Stimulated activated CD4-positive, alpha-beta T cell treated with anti-CD3 and anti-CD28 coated beads, Interleukin-2, amount 100 ng/mL, for 48 hours (primary cell): Measurements from ENCODE around the gene PPP1R12C.
A peak's percentile ranks its signal among the peaks of the same experiment; 100 is the strongest.

Source experiments
- DNase-seq, 2 donors: peaks; one replicate each; pipeline ENCODE4 v3.0.0-alpha.2; 2020

The PPP1R12C gene

DNA sequence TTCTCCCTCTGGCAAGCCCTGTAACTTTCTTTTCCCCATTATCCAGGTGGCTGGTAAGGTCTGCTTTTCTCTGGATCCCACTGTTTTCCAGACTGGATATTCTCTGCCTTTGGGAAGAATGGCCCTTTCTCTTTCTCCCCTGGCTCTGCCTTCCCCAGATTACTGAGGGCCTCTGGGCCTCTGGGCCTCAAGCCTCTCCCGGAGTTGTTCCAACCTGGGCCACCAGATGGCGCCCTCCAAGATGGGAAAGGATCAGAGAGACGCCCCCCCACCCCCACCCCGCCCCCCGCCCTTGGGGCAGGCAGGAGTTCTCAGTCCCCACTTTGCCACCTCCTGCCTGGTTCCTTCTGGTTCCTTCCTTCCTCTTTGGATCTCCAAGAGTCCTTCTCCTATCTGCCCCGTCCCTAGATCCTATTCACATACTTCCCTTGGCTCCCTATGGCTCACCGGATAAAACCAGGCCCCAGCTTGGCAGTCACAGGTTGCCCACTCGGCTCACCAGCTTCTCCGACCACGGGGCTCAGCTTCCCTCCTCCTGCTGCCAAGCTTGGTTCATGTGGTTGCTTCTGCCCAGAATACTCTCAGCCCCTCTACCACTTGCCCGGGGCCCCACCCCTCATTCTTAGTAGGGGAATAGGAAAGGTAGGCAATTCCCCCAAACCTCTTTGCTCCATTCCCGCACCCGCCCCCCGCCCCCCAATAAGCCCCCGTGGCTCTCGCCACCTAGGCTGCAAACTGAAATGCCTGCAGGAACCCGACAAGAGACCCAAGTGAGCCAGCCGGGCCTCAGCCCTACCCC, 28.7 kb downstream of the PPP1R12C start:
- DNase-seq: peak; percentile 86 to 87

DNA sequence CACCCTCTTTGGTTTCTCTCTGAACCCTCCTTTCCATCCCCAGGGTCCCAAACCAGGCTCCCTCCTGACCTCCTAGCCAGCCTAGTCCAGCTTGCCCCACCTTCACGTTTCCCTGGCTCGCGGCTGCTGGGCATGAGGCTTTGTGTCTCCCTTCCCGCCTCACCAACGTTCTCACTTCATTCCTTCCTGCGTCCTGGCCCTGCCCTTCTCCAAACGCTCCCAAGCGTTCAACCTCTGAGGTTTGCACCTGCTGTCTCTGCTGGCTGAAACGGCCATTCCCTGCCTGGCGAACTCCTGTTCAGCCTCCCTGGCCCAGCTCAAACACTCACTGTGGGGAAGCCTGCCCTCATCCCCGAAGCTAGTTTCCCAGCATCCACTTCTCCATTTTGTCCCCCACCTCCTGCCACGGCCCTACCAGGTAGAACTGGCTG, 29.4 kb downstream of the PPP1R12C start:
- DNase-seq: no peak

DNA sequence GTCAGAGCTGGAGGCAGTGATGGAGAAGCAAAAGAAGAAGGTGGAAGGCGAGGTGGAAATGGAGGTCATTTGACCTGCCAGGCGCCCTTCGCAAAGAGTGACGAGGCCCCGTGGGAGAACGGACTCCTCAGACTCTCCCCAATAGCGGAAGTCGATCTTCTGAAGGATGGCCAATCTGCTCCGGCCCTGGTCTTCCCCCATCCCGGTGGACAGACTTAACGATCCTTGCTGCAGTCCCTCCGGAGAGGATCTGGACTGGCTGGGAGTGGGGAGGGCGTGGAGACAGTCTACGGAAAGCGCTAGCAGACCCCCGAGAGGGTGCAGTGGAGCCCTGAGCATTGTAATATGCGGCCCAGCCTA, 29.9 kb downstream of the PPP1R12C start:
- no peak for DNase-seq

GRCh38 chr19:55086730-55087541, 30.5 kb downstream of the PPP1R12C start:
- DNase-seq: peak in 1 of 2 donors; percentile 47

DNA sequence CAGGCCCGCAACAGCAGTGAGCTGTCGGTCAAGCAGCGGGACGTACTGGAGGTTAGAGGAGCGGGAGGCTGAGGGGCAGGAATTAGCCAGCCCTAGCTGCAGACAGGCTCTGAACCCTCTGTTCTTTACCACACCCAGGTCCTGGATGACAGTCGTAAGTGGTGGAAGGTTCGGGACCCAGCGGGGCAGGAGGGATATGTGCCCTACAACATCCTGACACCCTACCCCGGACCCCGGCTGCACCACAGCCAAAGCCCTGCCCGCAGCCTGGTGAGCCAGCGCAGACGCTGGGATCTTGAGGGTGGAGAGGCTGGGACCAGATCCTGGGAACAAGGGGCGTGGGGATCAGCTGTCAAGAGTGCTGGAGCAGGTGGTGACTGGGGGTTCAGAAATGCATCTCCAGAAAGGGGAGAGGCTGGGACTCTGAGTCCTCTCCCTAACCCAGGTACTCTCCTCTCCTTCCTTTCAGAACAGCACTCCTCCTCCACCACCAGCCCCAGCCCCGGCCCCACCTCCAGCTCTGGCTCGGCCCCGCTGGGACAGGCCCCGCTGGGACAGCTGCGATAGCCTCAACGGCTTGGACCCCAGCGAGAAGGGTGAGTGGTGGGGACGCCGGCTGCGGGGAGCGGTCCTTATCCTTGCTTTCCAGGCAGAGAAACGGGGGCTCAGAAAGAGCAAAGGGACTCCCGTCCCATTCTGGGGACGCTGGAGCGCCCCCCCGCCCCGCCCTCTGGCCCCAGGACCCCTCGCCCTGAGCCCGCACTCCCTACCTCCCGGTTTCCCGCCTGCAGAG, 31.3 kb downstream of the PPP1R12C start:
- DNase-seq: no peak

- no peak for DNase-seq
Observed at GRCh38 chr19:55084416-55084815, 33.0 kb downstream of the PPP1R12C start.

DNA sequence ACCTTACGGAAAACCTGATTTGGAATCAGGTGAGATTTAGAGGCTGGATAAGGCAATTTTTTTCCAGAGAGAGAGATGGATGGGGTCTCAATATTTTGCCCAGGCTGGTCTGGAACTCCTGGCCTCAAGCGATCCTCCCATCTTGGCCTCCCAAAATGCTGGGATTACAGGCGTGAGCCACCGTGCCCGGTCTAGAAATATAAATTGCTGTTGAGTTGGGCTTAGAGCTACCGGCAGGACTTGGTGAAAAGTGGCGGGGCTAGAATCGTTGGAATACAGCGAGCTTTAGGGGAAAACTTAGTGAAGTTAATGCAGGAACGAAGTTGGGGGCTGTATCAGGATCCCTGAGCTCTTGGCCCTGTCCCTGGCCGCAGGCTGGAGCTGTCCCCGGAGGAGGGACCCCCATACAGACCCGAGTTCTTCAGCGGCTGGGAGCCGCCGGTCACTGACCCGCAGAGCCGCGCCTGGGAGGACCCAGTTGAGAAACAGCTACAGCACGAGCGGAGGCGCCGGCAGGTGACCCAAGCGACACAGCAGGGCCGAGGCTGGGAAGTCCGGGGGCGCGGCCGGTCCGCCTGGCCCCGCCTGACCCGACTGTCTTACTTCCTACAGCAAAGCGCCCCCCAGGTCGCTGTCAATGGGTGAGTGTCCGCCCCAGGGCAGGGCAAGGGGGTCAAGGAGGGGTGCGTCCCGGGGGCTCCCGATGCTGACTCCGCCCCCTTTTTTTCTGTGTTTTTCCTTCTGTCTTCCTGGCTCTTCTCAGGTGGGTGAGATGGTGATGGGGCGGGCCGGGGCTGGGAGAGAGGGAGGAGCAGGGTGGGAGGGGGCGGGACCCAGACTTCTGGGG, 34.2 kb downstream of the PPP1R12C start:
- no peak for DNase-seq

GRCh38 chr19:55082020-55082851, 35.2 kb downstream of the PPP1R12C start:
- no peak for DNase-seq

GRCh38 chr19:55081770-55082019, 35.7 kb downstream of the PPP1R12C start:
- DNase-seq: no peak

DNA sequence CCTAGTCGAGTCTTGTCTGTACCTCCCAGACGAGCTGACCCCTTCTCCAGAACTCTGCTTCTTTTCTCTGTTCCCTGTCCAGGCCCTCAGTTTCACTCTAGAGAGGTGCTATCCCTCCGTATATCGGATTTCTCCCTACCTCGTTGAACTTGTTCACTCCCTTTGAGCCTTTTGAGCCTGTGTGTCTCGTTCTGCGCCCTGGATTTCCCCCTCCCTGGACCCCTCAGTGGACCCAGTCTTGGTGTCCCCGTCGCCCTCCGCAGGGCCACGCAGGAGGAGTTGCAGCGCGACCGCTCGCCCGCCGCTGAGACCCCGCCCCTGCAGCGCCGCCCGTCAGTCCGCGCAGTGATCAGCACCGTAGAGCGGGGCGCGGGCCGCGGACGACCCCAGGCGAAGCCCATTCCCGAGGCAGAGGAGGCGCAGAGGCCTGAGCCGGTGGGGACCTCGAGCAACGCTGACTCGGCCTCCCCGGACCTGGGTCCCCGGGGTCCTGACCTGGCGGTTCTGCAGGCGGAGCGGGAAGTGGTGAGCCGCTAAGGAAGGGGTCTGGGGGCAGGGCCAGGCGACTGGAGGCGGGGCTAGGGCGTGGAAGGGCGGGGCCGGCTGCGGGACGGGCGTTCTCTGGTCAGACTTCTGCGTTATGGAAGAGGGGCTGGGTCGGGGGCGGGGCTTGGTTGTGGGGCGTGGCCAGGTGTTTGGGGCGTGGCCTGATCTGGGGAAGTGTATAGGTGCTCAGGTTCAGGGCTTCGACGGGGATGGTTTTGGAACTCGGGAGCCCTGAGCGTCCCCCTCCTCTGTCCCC, 36.3 kb downstream of the PPP1R12C start:
- peak; percentile 81 to 90 for DNase-seq

DNA sequence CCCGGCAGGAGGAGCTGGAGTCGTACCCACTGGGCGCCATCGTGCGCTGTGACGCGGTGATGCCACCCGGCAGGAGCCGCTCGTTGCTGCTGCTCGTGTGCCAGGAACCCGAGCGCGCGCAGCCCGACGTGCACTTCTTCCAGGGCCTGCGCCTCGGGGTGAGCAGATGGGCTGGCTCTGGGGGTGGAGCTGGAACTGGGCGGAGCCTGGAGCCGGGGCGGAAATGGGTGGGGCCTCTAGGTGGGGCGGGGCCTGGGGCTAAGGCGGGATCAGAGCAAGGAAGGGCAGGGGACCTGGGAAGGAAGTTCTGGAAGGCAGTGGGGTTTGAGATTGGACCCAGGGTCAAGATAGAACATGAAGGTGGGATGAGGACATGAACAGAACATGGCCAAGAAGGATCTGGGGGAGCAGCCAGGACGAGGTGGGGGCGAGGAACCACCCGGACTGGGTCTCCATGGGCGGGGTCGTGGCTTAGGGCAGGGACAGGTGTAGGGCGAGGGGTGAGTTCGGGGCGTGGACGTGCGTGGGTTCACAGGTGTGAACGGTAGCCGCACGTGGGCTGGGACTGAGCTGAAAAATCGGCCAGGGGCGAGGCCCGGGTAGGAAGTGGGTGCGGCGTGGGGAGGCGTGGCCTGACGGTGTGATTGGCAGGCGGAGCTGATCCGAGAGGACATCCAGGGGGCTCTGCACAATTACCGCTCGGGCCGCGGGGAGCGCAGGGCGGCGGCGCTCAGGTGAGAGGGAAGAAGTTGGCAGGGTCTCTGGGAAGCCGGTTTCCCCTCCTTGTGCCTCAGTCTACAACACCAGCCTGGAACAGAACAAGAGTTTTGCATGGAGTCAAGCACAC, 37.1 kb downstream of the PPP1R12C start:
- peak; percentile 57 to 73 for DNase-seq

DNA sequence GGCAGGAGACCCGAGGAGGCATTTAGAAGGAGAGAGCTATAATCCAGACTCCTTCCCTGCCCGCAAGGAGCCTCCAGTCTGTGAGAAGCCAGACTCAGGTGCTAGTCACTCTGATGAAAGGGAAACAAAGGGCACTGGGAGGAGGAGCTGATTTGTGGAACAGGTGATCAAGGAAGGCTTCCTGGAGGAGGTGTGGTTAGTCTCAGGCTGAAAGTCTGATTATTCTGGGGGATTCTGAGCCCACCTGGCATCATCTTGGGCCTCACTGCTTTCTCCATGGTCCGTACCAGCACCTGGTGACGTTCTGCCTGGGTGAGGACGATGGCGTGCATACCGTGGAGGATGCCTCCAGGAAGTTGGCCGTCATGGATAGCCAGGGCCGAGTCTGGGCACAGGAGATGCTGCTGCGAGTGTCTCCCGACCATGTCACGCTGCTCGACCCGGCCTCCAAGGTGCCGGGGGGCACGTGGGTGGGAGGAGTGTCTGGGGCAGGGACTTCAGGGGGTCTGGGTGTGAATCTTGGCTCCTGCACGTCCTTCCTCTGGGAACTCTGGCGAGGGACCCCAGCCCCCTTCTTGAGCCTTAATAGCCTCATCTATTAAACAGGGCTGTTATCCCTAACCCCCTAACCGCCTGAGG, 37.9 kb downstream of the PPP1R12C start:
- DNase-seq: no peak

DNA sequence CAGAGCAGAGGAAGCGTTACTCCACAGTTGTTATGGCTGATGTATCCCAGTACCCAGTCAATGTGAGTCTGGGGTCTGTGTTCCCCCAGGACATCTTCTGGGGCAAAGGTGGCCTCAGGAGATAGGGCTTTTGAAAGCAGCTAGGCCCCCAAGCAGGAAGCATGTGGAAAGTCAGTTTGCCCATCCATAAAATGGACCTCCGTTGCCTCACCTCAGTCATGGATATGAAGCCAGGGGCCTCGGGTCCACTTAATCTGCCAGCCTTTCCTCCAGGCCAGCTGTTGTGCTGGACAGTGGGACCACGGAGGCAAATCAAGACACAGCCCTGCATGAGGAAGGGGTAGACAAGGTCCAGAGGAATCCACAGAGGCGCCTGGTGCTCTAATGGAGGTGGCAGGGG, 38.4 kb downstream of the PPP1R12C start:
- DNase-seq: no peak

DNA sequence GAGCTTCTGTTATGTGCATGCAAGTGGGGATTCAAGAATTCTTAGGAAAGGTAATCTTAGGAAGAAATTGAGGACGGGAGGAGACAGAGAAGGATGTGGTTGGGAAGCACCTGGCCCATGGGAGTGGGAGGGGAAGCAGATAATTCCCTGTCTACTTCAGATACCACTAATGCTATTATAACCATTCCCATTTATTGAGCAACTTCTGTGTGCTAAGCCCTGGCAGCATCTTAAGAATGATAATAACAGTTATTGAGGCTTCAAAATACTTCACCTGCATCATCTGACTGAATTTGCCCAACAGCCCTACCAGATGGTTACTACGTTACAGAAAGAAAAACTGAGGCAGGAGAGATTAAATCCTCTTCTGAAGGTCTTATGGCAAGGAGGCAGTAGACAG, 40.3 kb downstream of the PPP1R12C start:
- DNase-seq: no peak

DNA sequence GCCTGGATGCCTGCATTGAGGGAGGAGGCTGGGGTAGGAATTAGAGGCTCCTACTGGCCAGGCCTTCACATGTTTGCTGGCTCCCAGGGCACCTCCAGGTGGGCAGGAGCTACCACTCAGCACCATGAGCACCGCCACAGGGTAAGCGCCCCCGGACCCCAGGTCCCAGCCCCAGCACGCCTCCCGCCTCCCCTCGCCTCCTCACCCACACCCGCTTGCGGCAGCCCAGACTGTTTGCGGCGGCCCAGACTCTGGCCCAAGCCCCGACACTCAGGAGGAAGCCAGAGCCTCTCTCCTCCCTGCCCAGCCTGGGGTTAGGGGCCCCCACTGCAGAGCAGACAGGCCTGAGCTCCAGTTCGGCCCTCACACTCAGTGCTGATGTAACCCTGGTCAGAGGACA, 41.1 kb downstream of the PPP1R12C start:
- no peak for DNase-seq

GRCh38 chr19:55075371-55075998, 42.0 kb downstream of the PPP1R12C start, which contains the start of gene EPS8L1:
EPS8L1 (plus strand) TSS chr19:55075869; CDS start chr19:55076445, 576 bp downstream.
- no peak for DNase-seq

DNA sequence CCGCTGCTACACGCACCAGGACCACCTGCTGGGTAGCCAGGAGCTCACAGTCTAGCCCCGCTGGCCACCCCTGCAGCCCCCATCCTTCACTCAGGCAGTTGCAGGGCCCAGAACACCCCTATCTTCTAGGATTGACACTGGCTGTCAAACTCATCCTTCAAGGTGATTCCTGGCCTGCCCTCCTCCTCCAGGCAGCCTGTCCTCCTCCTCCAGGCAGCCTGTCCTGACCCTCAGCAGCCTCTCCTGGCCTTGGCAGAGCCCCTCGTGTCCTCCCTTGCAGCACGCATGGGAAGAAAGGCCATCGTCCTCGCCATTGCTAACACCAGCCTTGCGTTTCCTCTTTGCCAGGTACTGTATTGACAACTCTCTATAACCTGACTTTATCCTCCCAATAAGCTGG, 45.5 kb downstream of the PPP1R12C start:
- DNase-seq: no peak

GRCh38 chr19:55071129-55071502, 46.3 kb downstream of the PPP1R12C start:
- no peak for DNase-seq
